ENCODE measurements around the gene MBD5.
"Not testable (repeated sequence)": the region's sequence is repeated elsewhere in the genome, so short reads cannot be mapped to it uniquely, and the experiment has no call there.

Gene MBD5

GRCh38 chr2:148527488-148528340, 506.8 kb downstream of the MBD5 start:
- DNase-seq: no peak

GRCh38 chr2:148528356-148529064, 507.6 kb downstream of the MBD5 start:
- DNase-seq: no peak

- DNase-seq: no peak
These were observed 508.9 kb downstream of the MBD5 start for GRCh38 chr2:148529745-148530144.

- DNase-seq: no peak
These were observed 509.5 kb downstream of the MBD5 start for GRCh38 chr2:148530350-148530749.

GRCh38 chr2:148531235-148531634, 510.3 kb downstream of the MBD5 start:
- no peak for DNase-seq

- DNase-seq: no peak
These were observed 511.0 kb downstream of the MBD5 start for GRCh38 chr2:148531669-148532428.

GRCh38 chr2:148533004-148533403, 512.1 kb downstream of the MBD5 start:
- no peak for DNase-seq

- DNase-seq: no peak
These were observed 512.8 kb downstream of the MBD5 start for GRCh38 chr2:148533685-148534084.

- DNase-seq: no peak
These were observed 513.7 kb downstream of the MBD5 start for GRCh38 chr2:148534416-148535204.

- DNase-seq: no peak
These were observed 517.5 kb downstream of the MBD5 start for GRCh38 chr2:148538375-148538774.

GRCh38 chr2:148540022-148540421, 519.1 kb downstream of the MBD5 start:
- DNase-seq: no peak

GRCh38 chr2:148541792-148542191, 520.9 kb downstream of the MBD5 start:
- no peak for DNase-seq

GRCh38 chr2:148542614-148543013, 521.7 kb downstream of the MBD5 start:
- DNase-seq: no peak

- not testable (repeated sequence) for DNase-seq
These were observed 522.2 kb downstream of the MBD5 start for GRCh38 chr2:148543088-148543540.

- DNase-seq: peak; percentile 46 to 73
These were observed 524.7 kb downstream of the MBD5 start for GRCh38 chr2:148545390-148546256.

- DNase-seq: peak; percentile 89 to 90
These were observed 525.4 kb downstream of the MBD5 start for GRCh38 chr2:148546270-148546669.

- DNase-seq: no peak
These were observed 528.0 kb downstream of the MBD5 start for GRCh38 chr2:148548716-148549400.

GRCh38 chr2:148552675-148553331, 531.9 kb downstream of the MBD5 start:
- DNase-seq: peak in 1 of 2 experiments; percentile 13

GRCh38 chr2:148553332-148553887, 532.5 kb downstream of the MBD5 start:
- no peak for DNase-seq
